SK-N-SH treated with all-trans-retinoic acid at 6 μM for 48 hours (cell line): ENCODE data around the gene DGAT2.

Source experiments
- ATAC-seq: fragments of 200-7000 bp; cut with Tn5 transposase; 3 replicates; pipeline ENCODE4 v1.9.1; 2020; ENCODE audit warnings: mild to moderate bottlenecking, moderate library complexity
- ARNTL ChIP-seq: fragments of 450-650 bp; formaldehyde crosslinking; IDR thresholded peaks from 2 replicates; pipeline ENCODE4 v1.5.0; 2020; ENCODE audit warnings: low read depth, mild to moderate bottlenecking, moderate library complexity, borderline replicate concordance
- BACH2 ChIP-seq: fragments of 250-450 bp; sonication (Bioruptor Pico); IDR thresholded peaks from 2 replicates; pipeline ENCODE4 v1.9.0; 2021; ENCODE audit warnings: mild to moderate bottlenecking, borderline replicate concordance
- CREB5 ChIP-seq: fragments of 250-450 bp; sonication (Bioruptor Pico); IDR thresholded peaks from 2 replicates; pipeline ENCODE4 v1.5.1; 2020; ENCODE audit warnings: low read depth, mild to moderate bottlenecking, moderate library complexity
- CSDC2 ChIP-seq: fragments of 250-450 bp; sonication (Bioruptor Pico); IDR thresholded peaks from 2 replicates; pipeline ENCODE4 v1.5.0; 2020; ENCODE audit warnings: mild to moderate bottlenecking, moderate library complexity
- CSRNP3 ChIP-seq: fragments of 250-450 bp; sonication (Bioruptor Pico); IDR thresholded peaks from 2 replicates; pipeline ENCODE4 v1.5.1; 2021; ENCODE audit warnings: mild to moderate bottlenecking, moderate library complexity
- ESRRG ChIP-seq: fragments of 250-450 bp; sonication (Bioruptor Pico); IDR thresholded peaks from 2 replicates; pipeline ENCODE4 v1.6.1; 2021; ENCODE audit warnings: mild to moderate bottlenecking
- GLIS3 ChIP-seq: fragments of 250-450 bp; sonication (Bioruptor Pico); IDR thresholded peaks from 2 replicates; pipeline ENCODE4 v1.5.0; 2020; ENCODE audit warnings: mild to moderate bottlenecking, moderate library complexity
- ISL1 ChIP-seq: fragments of 250-450 bp; sonication (Bioruptor Pico); IDR thresholded peaks from 2 replicates; pipeline ENCODE4 v2.1.2; 2022; ENCODE audit warnings: mild to moderate bottlenecking, moderate library complexity
- OSR1 ChIP-seq: fragments of 250-450 bp; sonication (Bioruptor Pico); IDR thresholded peaks from 2 replicates; pipeline ENCODE4 v1.8.0; 2022; ENCODE audit warnings: moderate library complexity, mild to moderate bottlenecking, inconsistent platforms
- PATZ1 ChIP-seq: fragments of 250-450 bp; sonication (Bioruptor Pico); IDR thresholded peaks from 2 replicates; pipeline ENCODE4 v1.8.0; 2020; ENCODE audit warnings: mild to moderate bottlenecking, moderate library complexity, borderline replicate concordance
- POU6F1 ChIP-seq: fragments of 250-450 bp; sonication (Bioruptor Pico); IDR thresholded peaks from 2 replicates; pipeline ENCODE4 v1.8.0; 2021; ENCODE audit warnings: low read depth, mild to moderate bottlenecking, moderate library complexity, borderline replicate concordance
- PPARA ChIP-seq: fragments of 250-450 bp; sonication (Bioruptor Pico); IDR thresholded peaks from 2 replicates; pipeline ENCODE4 v1.5.0; 2020; ENCODE audit warnings: mild to moderate bottlenecking, borderline replicate concordance
- RARB ChIP-seq: fragments of 250-450 bp; sonication (Bioruptor Pico); IDR thresholded peaks from 2 replicates; pipeline ENCODE4 v1.8.0; 2021; ENCODE audit warnings: mild to moderate bottlenecking, moderate library complexity
- SNAI2 ChIP-seq: fragments of 250-450 bp; sonication (Bioruptor Pico); IDR thresholded peaks from 2 replicates; pipeline ENCODE4 v1.5.0; 2020; ENCODE audit warnings: mild to moderate bottlenecking, moderate library complexity
- TCF4 ChIP-seq: fragments of 250-450 bp; sonication (Bioruptor Pico); IDR thresholded peaks from 2 replicates; pipeline ENCODE4 v1.8.0; 2021; ENCODE audit warnings: mild to moderate bottlenecking, moderate library complexity, borderline replicate concordance
- TOX ChIP-seq: fragments of 250-450 bp; sonication (Bioruptor Pico); IDR thresholded peaks from 2 replicates; pipeline ENCODE4 v1.8.0; 2021; ENCODE audit warnings: mild to moderate bottlenecking, moderate library complexity, borderline replicate concordance
- ZC3H10 ChIP-seq: fragments of 250-450 bp; sonication (Bioruptor Pico); IDR thresholded peaks from 2 replicates; pipeline ENCODE4 v1.5.1; 2021; ENCODE audit warnings: mild to moderate bottlenecking, moderate library complexity
- ZFP3 ChIP-seq: fragments of 250-450 bp; sonication (Bioruptor Pico); IDR thresholded peaks from 2 replicates; pipeline ENCODE4 v1.5.0; 2020; ENCODE audit warnings: mild to moderate bottlenecking, moderate library complexity
- ZFP30 ChIP-seq: fragments of 450-650 bp; formaldehyde crosslinking; IDR thresholded peaks from 2 replicates; pipeline ENCODE4 v1.5.0; 2022; ENCODE audit warnings: mild to moderate bottlenecking, moderate library complexity
- ZNF565 ChIP-seq: fragments of 450-650 bp; formaldehyde crosslinking; conservative IDR thresholded peaks from 2 replicates; pipeline ENCODE4 v1.5.0; 2020; ENCODE audit warnings: low read depth, mild to moderate bottlenecking, moderate library complexity
- ZNF70 ChIP-seq: fragments of 450-650 bp; formaldehyde crosslinking; IDR thresholded peaks from 2 replicates; pipeline ENCODE4 v1.5.0; 2020; ENCODE audit warnings: mild to moderate bottlenecking, moderate library complexity
- ZNF8 ChIP-seq: fragments of 450-650 bp; formaldehyde crosslinking; IDR thresholded peaks from 2 replicates; pipeline ENCODE4 v1.5.0; 2020; ENCODE audit warnings: mild to moderate bottlenecking, moderate library complexity

DGAT2 gene

GRCh38 chr11:75797116-75797515 lies 28.5 kb downstream of the DGAT2 start:
- TF ChIP-seq CSDC2 (CRISPR knock-in tag) (no peak), ZNF70 (CRISPR knock-in tag) (no peak), TCF4 (CRISPR knock-in tag) (no peak)
- no peak for ATAC-seq

- TF ChIP-seq GLIS3 (CRISPR knock-in tag) (no peak), SNAI2 (CRISPR knock-in tag) (no peak), ZNF565 (CRISPR knock-in tag) (no peak), ZC3H10 (CRISPR knock-in tag) (no peak), ZNF8 (CRISPR knock-in tag) (no peak), BACH2 (CRISPR knock-in tag) (no peak), ISL1 (CRISPR knock-in tag) (no peak), ZFP3 (no peak), OSR1 (CRISPR knock-in tag) (no peak), ZNF70 (CRISPR knock-in tag) (no peak), CSDC2 (CRISPR knock-in tag) (no peak), TCF4 (CRISPR knock-in tag) (no peak), RARB (no peak), PPARA (no peak), ARNTL (CRISPR knock-in tag) (no peak), ESRRG (CRISPR knock-in tag) (no peak), TOX (CRISPR knock-in tag) (no peak), PATZ1 (CRISPR knock-in tag) (no peak), POU6F1 (CRISPR knock-in tag) (no peak), CREB5 (CRISPR knock-in tag) (no peak)
- no peak for ATAC-seq
These were observed 29.2 kb downstream of the DGAT2 start for GRCh38 chr11:75797792-75798191.

GRCh38 chr11:75800136-75800675 lies 31.6 kb downstream of the DGAT2 start:
- ATAC-seq, result no peak
- no peak for TF ChIP-seq ZC3H10 (CRISPR knock-in tag)
- TF ChIP-seq ZFP30 (CRISPR knock-in tag), result no peak
- no peak for TF ChIP-seq GLIS3 (CRISPR knock-in tag)
- TF ChIP-seq ARNTL (CRISPR knock-in tag), result no peak
- TF ChIP-seq CREB5 (CRISPR knock-in tag), result no peak
- no peak for TF ChIP-seq ZNF8 (CRISPR knock-in tag)
- TF ChIP-seq ZNF70 (CRISPR knock-in tag), result no peak
- TF ChIP-seq CSRNP3 (CRISPR knock-in tag), result no peak
- TF ChIP-seq ESRRG (CRISPR knock-in tag), result no peak
